PC-3 (cell line): Measurements from ENCODE around the gene STK24. TPM values are rescaled to one million over a fixed set of nuclear protein-coding genes. Genes with fewer than 3 reads are reported as not detected.

ENCODE experiments used
- ATAC-seq: fragments of 200-7000 bp; cut with Tn5 transposase; 2 replicates; pipeline ENCODE4 v1.9.1; 2020; ENCODE audit warnings: mild to moderate bottlenecking, moderate library complexity
- BruUV-seq: library from RNA; stranded (reverse); fragments of 400-500 nt; replicated peaks from 2 replicates; lab custom pipeline; 2021; lab: Mats Ljungman, UMichigan
- CTCF ChIA-PET: fragments of 300-600 bp; sonication (Branson Sonifier 250); formaldehyde crosslinking; loops from one replicate; lab custom pipeline; 2022; ENCODE audit warnings: antibody characterized with exemption; lab: Charles Lee
- POLR2A ChIA-PET: fragments of 300-600 bp; sonication (Branson Sonifier 250); formaldehyde crosslinking; loops from one replicate; lab custom pipeline; 2022; ENCODE audit warnings: antibody characterized with exemption; ENCODE audit not compliant: unreplicated experiment; lab: Charles Lee
- DNase-seq: peaks from one replicate; pipeline ENCODE4 v3.0.0-alpha.2; 2015
- H2AFZ ChIP-seq: fragments of 300-600 bp; sonication (generic); 2 replicates; pipeline ENCODE4 v1.6.0; 2016; ENCODE audit warnings: antibody characterized with exemption, low read length
- H3F3A ChIP-seq: fragments of 300-600 bp; sonication (generic); one replicate; pipeline ENCODE4 v1.6.0; 2017; ENCODE audit warnings: antibody characterized with exemption, low read length, control low read depth, mild to moderate bottlenecking; ENCODE audit not compliant: unreplicated experiment
- H3K27ac ChIP-seq: fragments of 300-600 bp; sonication (generic); 2 replicates; pipeline ENCODE4 v1.5.1; 2016; ENCODE audit warnings: mild to moderate bottlenecking, low read length
- H3K27me3 ChIP-seq: fragments of 300-600 bp; sonication (generic); 2 replicates; pipeline ENCODE4 v1.6.1; 2016; ENCODE audit warnings: low read length, mixed read lengths
- H3K36me3 ChIP-seq: fragments of 300-600 bp; sonication (generic); 2 replicates; pipeline ENCODE4 v1.6.1; 2016; ENCODE audit warnings: low read depth, mixed run types, low read length, mixed read lengths
- H3K4me1 ChIP-seq: fragments of 300-600 bp; sonication (generic); 2 replicates; pipeline ENCODE4 v1.5.1; 2016; ENCODE audit warnings: low read length; ENCODE audit not compliant: insufficient read depth
- H3K4me2 ChIP-seq: fragments of 300-600 bp; sonication (generic); 2 replicates; pipeline ENCODE4 v1.6.0; 2016; ENCODE audit warnings: low read length
- H3K4me3 ChIP-seq: fragments of 300-600 bp; sonication (generic); 2 replicates; pipeline ENCODE4 v1.5.1; 2016; ENCODE audit warnings: mild to moderate bottlenecking, low read length, mixed read lengths
- H3K79me2 ChIP-seq: fragments of 300-600 bp; sonication (generic); 2 replicates; pipeline ENCODE4 v1.6.1; 2017; ENCODE audit warnings: low read length, mixed read lengths
- H3K9ac ChIP-seq: fragments of 300-600 bp; sonication (generic); 2 replicates; pipeline ENCODE4 v1.6.0; 2016; ENCODE audit warnings: mild to moderate bottlenecking, low read length
- H3K9me2 ChIP-seq: fragments of 300-600 bp; sonication (generic); replicated peaks from 2 replicates; pipeline ENCODE4 v1.6.1; 2016; ENCODE audit warnings: mixed run types, low read length, mixed read lengths
- H3K9me3 ChIP-seq: fragments of 300-600 bp; sonication (generic); 2 replicates; pipeline ENCODE4 v1.6.1; 2016; ENCODE audit warnings: low read length, mixed read lengths
- H4K20me1 ChIP-seq: fragments of 300-600 bp; sonication (generic); 2 replicates; pipeline ENCODE4 v1.6.1; 2016; ENCODE audit warnings: low read length, mixed read lengths
- EZH2 ChIP-seq: fragments of 300-600 bp; sonication (generic); IDR thresholded peaks from one replicate; pipeline ENCODE4 v1.6.1; 2017; ENCODE audit warnings: antibody characterized with exemption, mild to moderate bottlenecking, low read length; ENCODE audit not compliant: unreplicated experiment
- EZH2phosphoT487 ChIP-seq: fragments of 300-600 bp; sonication (generic); IDR thresholded peaks from 2 replicates; pipeline ENCODE4 v1.6.1; 2018; ENCODE audit warnings: mild to moderate bottlenecking, antibody characterized with exemption, low read length, borderline replicate concordance
- intact Hi-C: fragments of 100-400 bp; cut with micrococcal nuclease; formaldehyde crosslinking; loops from 2 replicates; pipeline ENCODE4 v1.9.0; 2023
- total RNA-seq: library from RNA; depleted of rRNA; stranded (reverse); fragments of >200 nt; gene quantifications from 2 replicates; pipeline ENCODE4 v1.2.3, GENCODE V29; 2014
- TF ChIP-seq, protein P1 (sequence below): fragments of 300-600 bp; sonication (generic); conservative IDR thresholded peaks from 2 replicates; pipeline ENCODE4 v1.5.1; 2017; ENCODE audit warnings: antibody characterized with exemption, low read depth, mild to moderate bottlenecking, low read length

Gene STK24
- total RNA-seq, 1 experiment from 2014 or later = 52.4 TPM

DNA sequence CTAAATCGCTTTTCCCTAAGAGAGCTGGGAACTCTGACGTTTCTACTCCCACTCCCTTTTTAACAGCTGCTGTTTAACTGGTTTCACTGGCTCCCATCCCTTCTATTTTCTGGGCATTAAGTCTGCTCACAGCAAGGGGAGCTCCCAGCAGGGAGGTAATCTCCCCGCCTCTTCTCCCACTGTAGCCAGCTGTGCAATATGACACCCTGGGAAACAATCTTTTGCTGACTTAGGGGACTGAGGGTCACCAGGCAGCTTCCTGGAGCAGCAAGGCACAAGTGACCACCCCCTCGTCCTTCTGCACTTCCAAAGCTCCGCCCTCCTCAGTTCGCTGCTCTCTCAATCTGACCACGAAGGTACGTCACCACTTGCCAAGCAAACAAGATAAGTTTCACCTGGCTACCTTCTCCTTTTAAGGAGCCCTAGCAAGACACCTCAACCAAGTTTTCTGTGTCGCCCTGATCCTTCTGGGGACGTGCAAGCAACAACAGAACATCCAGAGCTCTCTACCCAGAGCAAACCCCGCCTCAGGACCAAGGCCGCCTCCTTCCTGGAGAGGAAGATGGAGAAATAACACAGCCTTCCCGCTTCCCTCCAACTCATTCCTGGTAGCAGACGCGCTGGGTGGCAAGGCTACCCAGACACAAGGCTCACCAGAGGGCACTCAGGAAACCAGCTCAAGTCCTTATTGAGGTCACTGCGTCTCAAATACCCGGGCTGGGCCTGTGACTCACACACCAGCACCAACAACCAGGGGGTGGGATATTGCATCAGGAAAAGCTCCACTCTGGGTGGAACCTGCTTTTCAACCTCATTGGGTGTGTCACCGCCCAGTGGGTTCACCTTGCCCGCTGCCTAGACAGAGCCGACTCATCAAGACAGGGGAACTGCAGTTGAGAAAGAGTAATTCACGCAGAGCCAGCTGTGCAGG lies 92.4 kb downstream of the STK24 start:
- Histone ChIP-seq H3K9ac (peak overlapping the region; percentile 87), H3K4me1 (peaks cover 37% of the 10 kb centered on the region), H3K4me3 (peak overlapping the region; percentile 57), H3K9me3 (no peaks in the 10 kb centered on the region), H3K79me2 (peaks cover 84% of the 10 kb centered on the region), H3K4me2 (peak overlapping the region; percentile 83), H2AFZ (no peak overlapping the region), H3K9me2 (no peaks in the 10 kb centered on the region), H4K20me1 (no peaks in the 10 kb centered on the region), H3K36me3 (peaks cover 7% of the 10 kb centered on the region; the same call in 1 of the 2 replicates), H3K27me3 (no peaks in the 10 kb centered on the region), H3F3A (peaks cover 5% of the 10 kb centered on the region), H3K27ac (peak overlapping the region; percentile 99)
- POLR2A ChIA-PET = interaction anchor here (0.6 to 1.9 kb wide), 8 partner anchors 8 to 380 kb away, joined by 3 to 14 read pairs (median 6); partner anchors contain the start of gene STK24
- TF ChIP-seq, protein P1, sequence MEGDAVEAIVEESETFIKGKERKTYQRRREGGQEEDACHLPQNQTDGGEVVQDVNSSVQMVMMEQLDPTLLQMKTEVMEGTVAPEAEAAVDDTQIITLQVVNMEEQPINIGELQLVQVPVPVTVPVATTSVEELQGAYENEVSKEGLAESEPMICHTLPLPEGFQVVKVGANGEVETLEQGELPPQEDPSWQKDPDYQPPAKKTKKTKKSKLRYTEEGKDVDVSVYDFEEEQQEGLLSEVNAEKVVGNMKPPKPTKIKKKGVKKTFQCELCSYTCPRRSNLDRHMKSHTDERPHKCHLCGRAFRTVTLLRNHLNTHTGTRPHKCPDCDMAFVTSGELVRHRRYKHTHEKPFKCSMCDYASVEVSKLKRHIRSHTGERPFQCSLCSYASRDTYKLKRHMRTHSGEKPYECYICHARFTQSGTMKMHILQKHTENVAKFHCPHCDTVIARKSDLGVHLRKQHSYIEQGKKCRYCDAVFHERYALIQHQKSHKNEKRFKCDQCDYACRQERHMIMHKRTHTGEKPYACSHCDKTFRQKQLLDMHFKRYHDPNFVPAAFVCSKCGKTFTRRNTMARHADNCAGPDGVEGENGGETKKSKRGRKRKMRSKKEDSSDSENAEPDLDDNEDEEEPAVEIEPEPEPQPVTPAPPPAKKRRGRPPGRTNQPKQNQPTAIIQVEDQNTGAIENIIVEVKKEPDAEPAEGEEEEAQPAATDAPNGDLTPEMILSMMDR = no peak
- no peak for TF ChIP-seq EZH2phosphoT487
- TF ChIP-seq EZH2 = no peak
- peak; percentile 90 for ATAC-seq
- intact Hi-C loops = loop anchor here (1.0 to 10.0 kb wide), 4 partner anchors 24 to 170 kb away; partner anchors contain the start of gene STK24
- DNase-seq = peak; percentile 97
- no TSS peak for BruUV-seq
- CTCF ChIA-PET = no interaction called here

DNA sequence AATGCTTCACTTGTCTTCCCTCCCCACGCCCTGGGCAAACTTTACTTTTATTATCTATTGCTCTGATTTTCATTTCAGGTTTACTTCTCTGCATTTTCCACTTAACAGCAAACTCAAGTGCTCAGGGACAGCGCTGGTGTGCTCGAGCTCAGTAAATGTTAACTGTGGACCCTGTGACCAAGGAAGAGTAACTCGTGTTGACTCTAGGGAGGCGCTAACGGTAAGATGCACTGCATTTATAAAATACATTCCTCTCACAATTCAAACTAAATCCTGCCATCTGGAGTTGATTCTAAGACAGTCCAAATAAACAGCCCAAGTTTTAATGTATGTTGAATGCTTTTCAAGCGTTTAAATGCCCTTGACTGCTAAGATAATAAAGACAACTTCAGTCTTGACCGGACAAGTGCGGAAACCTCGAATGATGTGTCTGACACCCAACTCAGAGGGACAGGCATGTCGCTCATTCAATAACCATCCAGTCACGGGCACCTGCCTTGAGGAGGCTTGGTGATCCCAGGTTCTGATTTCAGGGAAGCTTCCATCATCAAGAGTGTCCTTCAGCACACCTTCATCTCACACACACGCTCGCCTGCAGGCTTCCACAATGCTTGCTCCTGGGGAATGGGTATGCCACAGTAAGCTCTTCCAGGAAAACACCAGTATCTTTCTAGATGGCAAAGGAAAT lies 93.2 kb downstream of the STK24 start:
- BruUV-seq = TSS peak; percentile 69
- Histone ChIP-seq H3K36me3 (peaks cover 7% of the 10 kb centered on the region; the same call in 1 of the 2 replicates), H3K9me2 (no peaks in the 10 kb centered on the region), H3K27me3 (no peaks in the 10 kb centered on the region), H3K4me3 (peak overlapping the region; percentile 57), H3K79me2 (peaks cover 84% of the 10 kb centered on the region), H3K27ac (peak overlapping the region; percentile 99), H3F3A (peaks cover 5% of the 10 kb centered on the region), H2AFZ (no peak overlapping the region), H3K9me3 (no peaks in the 10 kb centered on the region), H3K9ac (peak overlapping the region; percentile 87), H4K20me1 (no peaks in the 10 kb centered on the region), H3K4me2 (peak overlapping the region; percentile 83), H3K4me1 (peaks cover 37% of the 10 kb centered on the region)
- CTCF ChIA-PET = no interaction called here
- POLR2A ChIA-PET = interaction anchor here (0.9 to 1.9 kb wide), 6 partner anchors 16 to 94 kb away, joined by 3 to 14 read pairs (median 8); partner anchors contain the start of gene STK24
- no peak for DNase-seq
- TF ChIP-seq EZH2 (no peak), EZH2phosphoT487 (no peak)
- TF ChIP-seq, protein P1 = no peak
- intact Hi-C loops = loop anchor here (1.0 to 10.0 kb wide), 4 partner anchors 25 to 171 kb away; partner anchors contain the start of gene STK24
- ATAC-seq = no peak
